ENCODE measurements around the gene S100PBP.

GRCh38 chr1:32774464-32774808 lies 43.0 kb upstream of the S100PBP start:
- TF ChIP-seq POLR2A (IDR thresholded peaks at IDR 0.05) = no peak
- no peak for TF ChIP-seq CTCF (IDR thresholded peaks at IDR 0.05 in 8 of 11, conservative IDR thresholded peaks at IDR 0.05 in 3 of 11)
